Measurements from ENCODE around the gene HOXB7. TPM values are rescaled to one million over a fixed set of nuclear protein-coding genes. Genes with fewer than 3 reads are reported as not detected.
A peak's percentile ranks its signal among the peaks of the same experiment; 100 is the strongest.

HOXB7 gene
- polyA plus RNA-seq, 3 donors, result not detected

DNA sequence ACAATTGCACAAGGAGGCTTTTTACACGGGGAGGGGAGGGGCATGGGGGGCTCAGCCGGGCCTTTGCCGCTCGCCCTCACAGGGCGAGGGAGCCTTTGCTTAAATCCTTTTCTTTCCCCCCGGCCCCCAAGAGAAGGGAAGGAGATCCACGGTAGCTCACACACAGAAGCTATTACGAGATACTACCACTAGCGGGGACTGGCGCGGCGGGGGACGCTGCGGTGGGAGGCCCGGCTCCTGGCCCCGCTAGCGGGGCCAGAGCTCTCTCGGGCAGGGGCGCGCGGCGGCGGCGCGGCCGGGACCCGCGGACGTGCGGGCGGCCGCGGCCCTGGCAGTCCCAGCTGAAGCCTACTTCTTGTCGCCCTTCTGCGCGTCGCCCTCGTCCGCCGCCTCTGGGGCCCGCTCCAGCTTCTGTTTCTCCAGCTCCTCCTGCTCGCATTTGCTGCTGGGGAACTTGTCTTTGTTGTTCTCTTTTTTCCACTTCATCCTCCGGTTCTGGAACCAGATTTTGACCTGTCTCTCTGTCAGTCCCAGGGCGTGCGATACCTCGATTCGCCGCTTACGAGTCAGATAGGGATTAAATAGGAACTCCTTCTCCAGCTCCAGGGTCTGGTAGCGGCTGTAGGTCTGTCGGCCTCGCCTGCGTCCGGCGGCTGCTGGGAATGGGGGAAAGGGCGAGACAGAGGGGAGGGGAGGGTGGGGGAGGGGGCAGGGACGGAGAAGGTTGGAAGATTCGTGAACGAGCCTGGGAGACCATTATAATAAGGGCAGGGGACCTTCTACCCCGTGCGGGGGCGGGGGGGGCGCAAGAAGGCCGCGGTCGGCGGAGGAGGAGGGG is 2.3 kb upstream of the HOXB7 start:
- H3K36me3 Mint-ChIP-seq, result peaks cover 9 to 18% of the 10 kb centered on the region in 2 donors
- Histone ChIP-seq H3K4me2 (replicated peaks; ENCODE audit: extremely low read depth, low read length, poor library complexity, severe bottlenecking) (peak overlapping the region; percentile 55), H2AFZ (ENCODE audit: insufficient read depth, low read depth, low read length, poor library complexity, severe bottlenecking) (peak overlapping the region; percentile 53), H3K9ac (ENCODE audit: insufficient read depth, low read length, poor library complexity, severe bottlenecking) (no peak overlapping the region), H3K79me2 (ENCODE audit: insufficient read depth, low read length) (no peaks in the 10 kb centered on the region), H3K9me3 (replicated peaks in 1 of 2; ENCODE audit: control insufficient read depth in 1 of 2, insufficient read depth in 1 of 2, low read length in 2 of 2) (peaks cover 9 to 60% of the 10 kb centered on the region in 2 donors), H3K27ac (ENCODE audit: low read depth in 1 of 2, low read length in 2 of 2) (no peak overlapping the region), H3K4me3 (replicated peaks in 1 of 3; ENCODE audit: low read depth in 2 of 3, low read length in 3 of 3) (peak overlapping the region in 1 of 3 experiments; percentile 49), H3K36me3 (replicated peaks in 1 of 2; ENCODE audit: control insufficient read depth in 1 of 2, insufficient read depth in 2 of 2, low read length in 2 of 2) (no peaks in the 10 kb centered on the region), H3K4me1 (ENCODE audit: control insufficient read depth in 1 of 2, insufficient read depth in 2 of 2, low read length in 2 of 2) (peaks cover 36 to 43% of the 10 kb centered on the region in 2 donors), H4K20me1 (ENCODE audit: insufficient read depth, low read length) (no peaks in the 10 kb centered on the region), H3K27me3 (ENCODE audit: control insufficient read depth in 2 of 2, insufficient read depth in 2 of 2, low read length in 2 of 2) (peaks cover 82 to 98% of the 10 kb centered on the region in 2 donors)
- peak overlapping the region in 1 of 7 donors; percentile 58 for H3K27ac Mint-ChIP-seq
- TF ChIP-seq, protein P1, sequence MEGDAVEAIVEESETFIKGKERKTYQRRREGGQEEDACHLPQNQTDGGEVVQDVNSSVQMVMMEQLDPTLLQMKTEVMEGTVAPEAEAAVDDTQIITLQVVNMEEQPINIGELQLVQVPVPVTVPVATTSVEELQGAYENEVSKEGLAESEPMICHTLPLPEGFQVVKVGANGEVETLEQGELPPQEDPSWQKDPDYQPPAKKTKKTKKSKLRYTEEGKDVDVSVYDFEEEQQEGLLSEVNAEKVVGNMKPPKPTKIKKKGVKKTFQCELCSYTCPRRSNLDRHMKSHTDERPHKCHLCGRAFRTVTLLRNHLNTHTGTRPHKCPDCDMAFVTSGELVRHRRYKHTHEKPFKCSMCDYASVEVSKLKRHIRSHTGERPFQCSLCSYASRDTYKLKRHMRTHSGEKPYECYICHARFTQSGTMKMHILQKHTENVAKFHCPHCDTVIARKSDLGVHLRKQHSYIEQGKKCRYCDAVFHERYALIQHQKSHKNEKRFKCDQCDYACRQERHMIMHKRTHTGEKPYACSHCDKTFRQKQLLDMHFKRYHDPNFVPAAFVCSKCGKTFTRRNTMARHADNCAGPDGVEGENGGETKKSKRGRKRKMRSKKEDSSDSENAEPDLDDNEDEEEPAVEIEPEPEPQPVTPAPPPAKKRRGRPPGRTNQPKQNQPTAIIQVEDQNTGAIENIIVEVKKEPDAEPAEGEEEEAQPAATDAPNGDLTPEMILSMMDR (IDR thresholded peaks at IDR 0.05), result peak; percentile 49
- H3K4me3 Mint-ChIP-seq, result peak overlapping the region; percentile 64 to 92
- DNase-seq, result peak; percentile 15 to 35 (median 31)
- peaks cover 35% of the 10 kb centered on the region for H3K4me1 Mint-ChIP-seq
- H3K27me3 Mint-ChIP-seq (ENCODE audit: low read depth in 3 of 3), result peaks cover 97 to 99% (median 98%) of the 10 kb centered on the region in 3 donors
- peaks cover 0 to 49% (median 22%) of the 10 kb centered on the region in 7 donors for H3K9me3 Mint-ChIP-seq
- WGBS (ENCODE audit: insufficient coverage), result under 1% methylated on average over 38 of the region's 67 CpGs
- intact Hi-C loops (cut with micrococcal nuclease), result no loop called here

GRCh38 chr17:48612456-48612853 is 1.6 kb upstream of the HOXB7 start:
- Histone ChIP-seq H3K27me3 (ENCODE audit: control insufficient read depth in 2 of 2, insufficient read depth in 2 of 2, low read length in 2 of 2) (peaks cover 77 to 98% of the 10 kb centered on the region in 2 donors), H3K79me2 (ENCODE audit: insufficient read depth, low read length) (no peaks in the 10 kb centered on the region), H3K9ac (ENCODE audit: insufficient read depth, low read length, poor library complexity, severe bottlenecking) (no peak overlapping the region), H3K4me1 (ENCODE audit: control insufficient read depth in 1 of 2, insufficient read depth in 2 of 2, low read length in 2 of 2) (peaks cover 36 to 43% of the 10 kb centered on the region in 2 donors), H3K9me3 (replicated peaks in 1 of 2; ENCODE audit: control insufficient read depth in 1 of 2, insufficient read depth in 1 of 2, low read length in 2 of 2) (peaks cover 9 to 54% of the 10 kb centered on the region in 2 donors), H3K36me3 (replicated peaks in 1 of 2; ENCODE audit: control insufficient read depth in 1 of 2, insufficient read depth in 2 of 2, low read length in 2 of 2) (no peaks in the 10 kb centered on the region), H4K20me1 (ENCODE audit: insufficient read depth, low read length) (no peaks in the 10 kb centered on the region), H3K4me3 (replicated peaks in 1 of 3; ENCODE audit: low read depth in 2 of 3, low read length in 3 of 3) (peak overlapping the region in 1 of 3 experiments; percentile 49), H3K4me2 (replicated peaks; ENCODE audit: extremely low read depth, low read length, poor library complexity, severe bottlenecking) (peak overlapping the region; percentile 55), H2AFZ (ENCODE audit: insufficient read depth, low read depth, low read length, poor library complexity, severe bottlenecking) (no peak overlapping the region), H3K27ac (ENCODE audit: low read depth in 1 of 2, low read length in 2 of 2) (no peak overlapping the region)
- intact Hi-C loops (cut with micrococcal nuclease), result no loop called here
- Mint-ChIP-seq H3K9me3 (peaks cover 0 to 50% (median 27%) of the 10 kb centered on the region in 7 donors), H3K27ac (peak overlapping the region in 1 of 7 donors; percentile 4), H3K4me3 (peak overlapping the region; percentile 58 to 92), H3K36me3 (peaks cover 9 to 16% of the 10 kb centered on the region in 2 donors), H3K27me3 (ENCODE audit: low read depth in 3 of 3) (peaks cover 93 to 99% (median 97%) of the 10 kb centered on the region in 3 donors), H3K4me1 (peaks cover 39% of the 10 kb centered on the region)
- DNase-seq, result no peak
- 1% methylated on average over 11 of the region's 15 CpGs for WGBS (ENCODE audit: insufficient coverage)
- TF ChIP-seq, protein P1 (IDR thresholded peaks at IDR 0.05), result no peak

Data from CD14-positive monocyte (primary cell).